Left renal pelvis (tissue), 4 donors: ENCODE results near the gene CD109. TPM values are rescaled to one million over a fixed set of nuclear protein-coding genes. Genes with fewer than 3 reads are reported as not detected.
"Not testable (repeated sequence)": the region's sequence is repeated elsewhere in the genome, so short reads cannot be mapped to it uniquely, and the experiment has no call there.

Experiments
- DNase-seq, 4 donors: peaks; one replicate each; pipeline ENCODE4 v3.0.0-alpha.2; 2013; ENCODE audit warnings: low read depth in 4 of 4, low spot score in 3 of 4
- polyA plus RNA-seq, 4 donors: library from polyadenylated mRNA; unstranded; fragments of 120-200 nt; gene quantifications; one replicate each; pipeline ENCODE4 v1.2.1, GENCODE V29; 2013; ENCODE audit not compliant: insufficient read length in 4 of 4

The CD109 gene
- polyA plus RNA-seq, 4 donors = 11.8 to 32.7 (median 14.3) TPM

GRCh38 chr6:73826571-73826970, 130.6 kb downstream of the CD109 start:
- no peak for DNase-seq

GRCh38 chr6:73830119-73830518, 134.1 kb downstream of the CD109 start:
- DNase-seq = no peak

GRCh38 chr6:73832313-73832712, 136.3 kb downstream of the CD109 start:
- no peak for DNase-seq

GRCh38 chr6:73844696-73845095, 148.7 kb downstream of the CD109 start:
- not testable (repeated sequence) for DNase-seq

GRCh38 chr6:73851048-73851447, 155.0 kb downstream of the CD109 start:
- not testable (repeated sequence) for DNase-seq

- peak; percentile 25 to 43 (median 32) for DNase-seq
Measured at GRCh38 chr6:73854998-73855718, 159.2 kb downstream of the CD109 start.

- DNase-seq = no peak
Measured at GRCh38 chr6:73857341-73857890, 161.4 kb downstream of the CD109 start.

GRCh38 chr6:73858376-73858775, 162.4 kb downstream of the CD109 start:
- DNase-seq = no peak

GRCh38 chr6:73860303-73860702, 164.3 kb downstream of the CD109 start:
- DNase-seq = no peak

GRCh38 chr6:73866305-73866704, 170.3 kb downstream of the CD109 start:
- DNase-seq = no peak

- DNase-seq = no peak
Measured at GRCh38 chr6:73867411-73867810, 171.4 kb downstream of the CD109 start.

- DNase-seq = no peak
Measured at GRCh38 chr6:73870907-73871306, 174.9 kb downstream of the CD109 start.

- DNase-seq = no peak
Measured at GRCh38 chr6:73873081-73873480, 177.1 kb downstream of the CD109 start.

Other genes starting within 250 kb of the CD109 start
- gene CGAS, start 243.9 kb upstream of the CD109 start, polyA plus RNA-seq = 1 to 10 TPM; 2.8 to 4.8 (median 3.7) TPM
- gene MTO1, start 234.5 kb upstream of the CD109 start, polyA plus RNA-seq = 10 to 100 TPM; 22.5 to 35.1 (median 32.7) TPM
- gene EEF1A1, start 175.2 kb upstream of the CD109 start, polyA plus RNA-seq = over 10,000 TPM; 18,197 to 22,410 (median 21,331) TPM
- 10 to 100 TPM; 17.6 to 28.3 (median 19.9) TPM for gene SLC17A5, start 42.2 kb upstream of the CD109 start, polyA plus RNA-seq